GM13976 (cell line): ENCODE results near the gene EGFLAM.
A peak's percentile ranks its signal among the peaks of the same experiment; 100 is the strongest.

Source experiments
- DNase-seq: peaks from one replicate; pipeline ENCODE4 v3.0.0; 2012; ENCODE audit warnings: low spot score
- CTCF ChIP-seq: IDR thresholded peaks from 2 replicates; pipeline ENCODE4 v1.5.1; 2012; ENCODE audit warnings: borderline replicate concordance, mild to moderate bottlenecking; ENCODE audit not compliant: insufficient read depth; ENCODE audit errors: extremely low read depth, missing control alignments, control extremely low read depth
- in situ Hi-C: fragments of 300-500 bp; cut with MboI; formaldehyde crosslinking; loops from one replicate; pipeline ENCODE4 v1.12.0; 2022; ENCODE audit warnings: low sequenced_read_pairs, mixed read lengths, inconsistent platforms; ENCODE audit not compliant: unreplicated experiment

The EGFLAM gene

DNA sequence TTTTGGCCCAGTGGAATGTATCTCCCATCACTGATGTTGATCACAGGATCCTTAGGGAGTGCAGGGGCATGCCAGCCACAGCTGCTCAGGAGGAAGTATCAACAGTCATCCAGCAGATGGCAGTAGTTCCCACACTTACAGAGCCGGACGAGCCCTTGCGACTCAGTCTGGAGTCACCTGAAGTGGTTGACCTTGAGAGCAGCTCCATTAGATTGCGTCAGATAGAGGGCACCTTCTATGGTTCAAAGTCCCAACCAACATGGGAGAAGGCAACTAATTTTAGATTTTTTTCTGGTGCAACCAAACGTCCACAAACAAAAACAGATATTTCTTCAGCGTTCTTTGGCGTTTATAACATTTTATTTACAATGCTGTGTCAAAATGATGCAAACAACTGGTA, 124.5 kb downstream of the EGFLAM start:
- peak; percentile 59 for DNase-seq
- in situ Hi-C loops: no loop called here

GRCh38 chr5:38383701-38384100, 125.3 kb downstream of the EGFLAM start:
- in situ Hi-C loops: no loop called here
- no peak for DNase-seq
- no peak for TF ChIP-seq CTCF

More for the DNA sequence above, 124.5 kb downstream of the EGFLAM start:
- TF ChIP-seq CTCF: peak; percentile 57

DNA sequence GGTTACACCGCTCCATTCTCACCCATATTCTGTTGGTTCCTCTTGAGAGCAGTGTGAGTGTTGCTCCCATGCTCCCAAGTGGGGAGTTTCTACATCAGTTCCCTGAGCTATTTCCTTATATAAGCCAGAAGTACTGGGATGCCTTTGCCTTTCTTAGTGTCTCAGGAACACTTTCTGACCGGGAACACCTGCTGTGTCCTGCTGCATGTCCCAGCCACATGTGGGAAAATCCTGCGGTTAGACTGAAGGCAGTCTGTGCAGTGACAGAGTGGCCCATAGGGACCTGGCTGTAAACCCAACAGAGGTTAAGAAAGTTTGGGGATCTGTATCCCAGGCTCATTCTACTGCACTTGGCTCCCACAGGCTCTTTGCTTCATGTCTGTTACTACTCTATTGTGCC, 126.0 kb downstream of the EGFLAM start:
- no peak for TF ChIP-seq CTCF
- no peak for DNase-seq
- in situ Hi-C loops: no loop called here

GRCh38 chr5:38387161-38387560, 128.8 kb downstream of the EGFLAM start:
- TF ChIP-seq CTCF: no peak
- in situ Hi-C loops: no loop called here
- no peak for DNase-seq

GRCh38 chr5:38393636-38394035, 135.3 kb downstream of the EGFLAM start:
- in situ Hi-C loops: no loop called here
- DNase-seq: no peak
- no peak for TF ChIP-seq CTCF

DNA sequence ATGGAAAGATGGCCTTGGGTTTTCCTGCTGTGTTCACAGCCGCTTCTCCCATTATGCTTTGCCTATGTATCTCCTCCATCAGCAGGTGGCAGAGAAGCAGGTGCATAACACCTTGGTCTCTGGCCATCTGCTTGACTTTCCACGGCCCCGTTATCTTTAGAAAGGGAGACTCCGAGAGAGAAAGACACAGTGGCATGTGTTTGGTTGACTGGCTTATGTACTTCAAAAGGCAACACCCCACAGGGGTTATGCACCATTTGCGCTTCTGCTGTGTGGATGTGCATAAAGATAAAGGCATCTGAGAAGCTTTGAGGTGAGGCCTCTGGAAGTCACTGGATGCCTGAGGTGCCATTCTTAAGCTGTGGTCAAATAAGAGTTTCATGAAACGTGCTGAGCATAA, 138.4 kb downstream of the EGFLAM start:
- DNase-seq: no peak
- no peak for TF ChIP-seq CTCF
- in situ Hi-C loops: no loop called here

DNA sequence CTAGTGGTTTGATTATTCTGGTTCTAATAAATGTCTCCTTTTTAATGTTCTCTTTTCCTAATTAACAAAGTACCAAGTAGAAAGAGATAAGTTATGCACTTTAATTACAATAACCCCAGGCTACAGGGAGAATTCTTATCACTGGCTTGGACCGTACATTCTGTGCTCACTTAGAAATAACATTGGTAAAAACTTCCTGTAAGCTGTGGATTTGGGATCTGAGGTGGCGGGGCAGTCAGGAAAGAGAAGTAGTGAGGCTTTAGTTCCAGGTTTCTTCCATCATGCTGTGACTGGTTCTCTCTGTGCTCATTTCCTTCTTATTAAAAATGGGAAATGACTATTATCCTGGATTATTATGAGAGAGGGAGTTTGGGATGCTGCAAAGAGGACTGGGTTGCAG, 142.0 kb downstream of the EGFLAM start:
- in situ Hi-C loops: no loop called here
- no peak for TF ChIP-seq CTCF
- no peak for DNase-seq
